GM21528 (cell line): Measurements from ENCODE around the gene APCDD1L.

ENCODE experiments used
- ATAC-seq: cut with Tn5 transposase; IDR thresholded peaks from one replicate; pipeline ENCODE4 v1.9.1; 2021; ENCODE audit warnings: mild to moderate bottlenecking, moderate library complexity; ENCODE audit not compliant: unreplicated experiment, low FRiP score

APCDD1L gene

GRCh38 chr20:58469616-58470015 is 45.6 kb downstream of the APCDD1L start:
- no peak for ATAC-seq

DNA sequence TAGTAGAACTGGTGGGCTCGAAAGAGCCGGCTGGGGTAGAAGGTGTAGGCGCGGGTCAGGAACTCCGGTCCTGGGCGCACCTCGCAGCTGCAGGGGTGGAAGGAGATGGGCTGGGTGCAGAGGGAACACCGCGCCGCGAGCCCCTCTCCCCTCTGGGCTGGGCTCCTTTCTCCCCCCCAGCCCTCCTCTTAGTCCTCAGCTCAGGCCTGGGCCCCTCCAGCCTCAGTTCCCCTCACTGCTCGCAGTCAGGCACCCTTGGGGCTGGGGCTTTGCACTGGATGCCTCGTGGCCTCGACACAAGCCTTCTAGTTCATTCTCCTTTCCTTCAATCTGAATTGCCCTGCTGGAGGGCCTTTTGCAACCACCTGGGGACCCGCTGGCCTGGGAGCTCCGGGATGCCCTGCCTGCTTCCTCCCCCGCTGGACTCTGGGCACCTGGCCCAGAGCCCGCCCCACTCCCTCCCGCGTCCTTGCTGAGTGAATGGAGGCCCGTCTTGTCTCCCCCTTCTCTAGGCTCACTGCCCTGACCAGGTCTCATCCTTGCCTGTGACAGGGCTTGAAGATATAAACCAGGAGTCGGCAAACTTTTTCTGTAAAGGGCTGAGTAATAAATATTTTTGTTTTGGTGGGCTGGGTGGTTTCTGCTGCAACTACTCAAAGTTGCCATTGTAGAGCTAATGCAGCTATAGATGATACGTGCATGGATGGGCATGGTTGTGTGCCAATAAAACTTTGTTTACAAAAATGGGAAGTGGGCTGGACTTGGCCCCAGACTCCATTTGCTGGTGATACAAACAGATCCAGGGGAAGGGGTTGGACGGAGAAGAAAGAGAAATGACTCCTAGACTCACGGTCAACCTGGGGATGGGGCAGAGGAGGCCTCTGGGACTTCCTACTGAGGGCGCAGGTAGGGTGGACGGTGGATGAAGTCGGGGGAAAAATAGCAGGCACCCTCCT is 47.3 kb downstream of the APCDD1L start:
- no peak for ATAC-seq

GRCh38 chr20:58466729-58467571 is 48.2 kb downstream of the APCDD1L start:
- no peak for ATAC-seq

DNA sequence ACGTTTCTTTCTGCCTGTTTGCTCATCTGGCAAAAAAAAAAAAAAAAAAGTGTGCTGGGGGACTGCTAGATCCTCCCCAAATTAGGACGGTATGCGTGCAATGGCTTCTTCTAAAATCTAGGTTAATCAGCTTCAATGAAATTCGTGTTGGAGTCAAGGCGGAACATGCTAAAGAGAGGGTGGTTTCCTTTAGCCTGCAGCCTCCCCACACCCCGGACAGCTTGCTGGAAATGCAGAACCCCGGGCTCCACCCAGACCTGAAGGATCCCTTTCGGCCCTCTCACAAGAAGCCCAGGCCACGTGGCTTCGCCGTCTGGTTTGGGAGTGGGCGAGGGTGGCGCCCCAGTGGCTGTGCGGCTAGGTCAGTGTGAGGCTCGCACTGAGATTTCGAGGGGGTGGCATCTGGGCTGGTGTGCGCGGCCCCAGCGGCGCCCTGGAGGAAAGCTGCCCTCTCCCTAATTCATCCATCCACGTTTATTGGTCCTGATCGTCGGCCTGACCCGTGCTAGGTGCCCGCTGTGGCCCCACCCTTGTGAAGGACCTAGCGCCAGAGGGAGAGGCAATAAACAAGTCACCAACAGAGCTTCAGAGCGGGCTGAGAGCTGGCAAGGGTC is 49.0 kb downstream of the APCDD1L start:
- ATAC-seq, result no peak

GRCh38 chr20:58464838-58465237 is 50.4 kb downstream of the APCDD1L start:
- no peak for ATAC-seq

DNA sequence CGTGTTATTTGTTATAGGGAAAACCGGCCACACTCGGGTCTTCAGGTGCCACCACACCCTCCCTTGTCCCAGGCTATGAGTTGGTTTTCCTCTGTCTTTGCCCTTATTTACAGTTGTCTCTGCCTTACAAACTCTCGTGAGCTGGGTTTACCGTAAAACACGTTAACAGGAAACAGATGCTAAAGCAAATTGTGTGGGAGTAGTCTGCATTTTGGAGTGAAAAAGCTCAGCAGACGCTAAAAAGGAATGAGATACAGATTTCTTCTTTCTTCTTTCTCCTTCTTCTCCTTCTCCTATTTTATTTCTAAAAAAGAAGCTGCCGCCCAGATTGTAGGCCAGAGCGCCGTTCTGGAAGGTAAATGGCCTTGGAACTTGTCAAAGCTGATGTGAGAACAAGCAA is 51.9 kb downstream of the APCDD1L start:
- no peak for ATAC-seq

DNA sequence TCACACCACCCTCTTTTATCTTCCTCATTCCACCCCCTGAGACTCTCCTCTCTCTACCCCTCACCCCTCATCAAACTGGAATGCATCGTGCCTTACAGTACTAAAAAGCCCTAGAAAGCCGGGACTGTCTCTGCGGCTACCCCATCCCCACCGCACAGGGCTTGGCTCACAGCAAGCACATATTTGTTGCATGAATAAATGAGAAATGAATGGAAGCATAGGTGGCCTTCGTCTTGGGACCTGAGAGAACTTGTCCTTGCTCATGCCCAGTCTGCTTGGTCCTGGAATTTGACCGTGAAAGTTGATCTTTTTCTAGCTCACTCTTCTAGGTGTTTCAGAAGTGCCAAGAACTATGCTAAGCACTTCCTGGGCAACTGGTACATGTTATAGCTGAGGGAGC is 53.3 kb downstream of the APCDD1L start:
- no peak for ATAC-seq

DNA sequence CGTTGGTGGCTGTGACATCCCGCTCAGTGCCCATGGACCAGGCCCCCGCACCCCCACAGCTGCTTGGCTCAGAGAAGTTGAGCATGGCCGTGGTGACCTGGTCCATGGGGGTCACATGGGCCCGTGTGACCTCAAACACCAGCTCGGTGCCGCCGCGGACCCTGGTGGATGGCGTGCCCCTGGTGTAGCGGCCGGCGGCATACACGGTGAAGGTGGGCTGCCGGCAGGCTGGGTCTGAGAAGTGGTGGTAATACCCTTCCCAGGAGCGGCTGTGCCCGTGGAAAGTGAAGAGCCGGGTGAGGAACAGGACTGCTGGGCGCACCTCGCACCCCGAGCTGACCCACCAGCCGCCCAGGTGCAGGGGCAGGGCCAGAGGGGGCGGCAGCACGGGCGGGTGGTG is 54.1 kb downstream of the APCDD1L start:
- ATAC-seq, result no peak

DNA sequence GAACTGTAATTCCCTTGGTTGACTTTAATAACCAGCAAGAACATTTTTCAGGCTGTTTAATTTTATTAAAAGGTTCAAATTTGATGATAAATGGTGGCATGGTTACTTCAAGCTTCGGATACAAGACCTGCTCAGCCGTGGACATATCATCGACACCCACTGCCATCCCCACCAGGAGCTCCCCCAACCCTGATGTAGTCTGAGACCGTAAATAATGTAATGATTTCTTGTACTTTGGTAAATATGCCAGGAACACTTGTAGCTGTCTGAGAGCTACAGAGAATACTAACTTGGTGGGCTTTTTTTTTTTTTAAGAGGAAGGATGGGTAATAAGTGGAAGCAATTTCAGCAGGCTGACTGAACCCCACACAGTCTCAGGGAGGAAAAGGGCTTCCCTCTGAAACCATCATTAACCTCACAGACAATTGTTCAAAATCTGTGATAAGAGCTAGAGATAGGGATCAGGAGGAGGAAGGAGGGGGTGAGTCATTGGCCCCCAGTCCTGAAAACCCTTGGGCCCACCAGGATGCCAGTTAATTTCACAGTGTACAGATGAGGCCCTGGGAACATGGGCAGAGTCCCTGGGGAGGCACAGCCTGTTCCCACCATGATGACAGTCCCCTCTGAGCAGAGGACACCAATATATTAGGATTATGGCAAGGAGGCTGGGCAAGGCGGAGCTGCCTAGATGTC is 56.0 kb downstream of the APCDD1L start:
- ATAC-seq, result peak; percentile 25

DNA sequence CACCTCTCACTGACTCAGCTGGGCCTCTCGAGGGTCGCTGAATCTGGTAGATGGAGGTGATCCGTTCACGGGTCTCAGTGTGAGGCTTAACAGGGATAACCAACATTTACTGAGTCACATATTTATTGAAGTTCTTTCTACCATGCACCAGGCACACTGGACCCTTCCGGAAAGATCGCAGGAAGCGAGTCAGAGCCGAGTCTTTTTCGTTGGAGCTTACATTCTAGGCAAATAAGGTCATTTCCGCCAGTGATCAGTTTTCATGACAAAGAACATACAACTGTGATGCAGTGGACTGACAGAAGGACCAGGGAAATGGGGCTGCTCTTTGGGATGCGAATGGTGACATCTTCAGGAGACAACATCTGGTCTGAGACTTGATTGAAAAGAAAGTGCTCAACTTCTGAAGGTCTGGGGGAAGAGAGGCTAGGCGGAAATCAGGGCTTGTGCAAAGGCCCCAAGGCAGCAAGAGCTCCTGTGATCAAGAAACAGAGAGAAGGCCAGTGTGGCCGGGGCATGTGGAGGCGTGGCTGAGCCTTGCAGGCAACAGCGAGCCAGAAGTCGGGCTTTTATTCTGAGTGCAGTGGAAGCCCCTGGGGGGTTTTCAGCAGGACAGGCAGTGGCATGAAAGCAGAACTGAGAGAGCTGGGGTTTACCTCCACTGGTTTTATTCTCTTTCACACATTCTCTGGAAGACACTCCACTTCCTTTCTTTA is 56.7 kb downstream of the APCDD1L start:
- ATAC-seq, result peak; percentile 97

- ATAC-seq, result no peak
Observed at GRCh38 chr20:58457083-58457695, 58.0 kb downstream of the APCDD1L start.

DNA sequence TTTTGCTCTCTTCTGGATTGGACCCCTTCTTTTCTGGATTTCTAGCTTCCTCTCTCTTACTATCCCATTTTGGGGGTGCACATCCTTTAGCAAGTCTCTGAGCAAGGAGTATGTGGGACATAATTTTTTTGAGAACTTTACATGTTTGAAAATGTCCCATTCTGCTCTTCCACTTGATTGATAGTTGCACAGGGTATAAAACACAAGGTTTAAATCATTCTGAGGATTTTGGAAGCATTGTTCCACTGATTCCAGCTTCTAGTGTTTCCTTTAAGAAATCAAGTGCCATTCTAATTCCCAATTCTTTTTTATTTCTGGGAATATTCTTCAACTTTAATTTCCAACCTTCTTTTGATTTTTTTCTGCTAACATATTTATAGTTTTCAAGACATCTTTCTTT is 60.7 kb downstream of the APCDD1L start:
- no peak for ATAC-seq

- no peak for ATAC-seq
Observed at GRCh38 chr20:58453391-58453790, 61.8 kb downstream of the APCDD1L start.

GRCh38 chr20:58452667-58453255 is 62.4 kb downstream of the APCDD1L start:
- no peak for ATAC-seq

DNA sequence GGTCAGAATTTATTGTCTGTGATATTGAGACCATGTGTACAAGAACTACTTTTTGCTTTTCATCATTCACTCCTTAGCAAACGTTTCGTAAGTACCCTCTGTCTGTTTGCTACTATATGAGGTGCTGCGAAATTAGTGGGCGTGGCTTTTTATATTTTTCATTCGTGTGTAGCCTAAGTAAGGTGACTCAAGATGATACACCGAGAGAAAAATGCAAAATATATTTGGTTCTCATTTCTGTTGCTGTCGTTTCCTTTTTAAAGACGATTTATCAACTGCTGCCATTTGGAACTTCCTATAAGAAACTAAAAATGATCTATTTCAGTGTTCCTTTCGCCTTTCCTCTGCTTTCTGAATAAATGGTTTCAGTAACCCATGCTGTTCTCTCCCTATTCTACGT is 64.9 kb downstream of the APCDD1L start:
- ATAC-seq, result no peak

GRCh38 chr20:58449681-58450221 is 65.4 kb downstream of the APCDD1L start:
- no peak for ATAC-seq

DNA sequence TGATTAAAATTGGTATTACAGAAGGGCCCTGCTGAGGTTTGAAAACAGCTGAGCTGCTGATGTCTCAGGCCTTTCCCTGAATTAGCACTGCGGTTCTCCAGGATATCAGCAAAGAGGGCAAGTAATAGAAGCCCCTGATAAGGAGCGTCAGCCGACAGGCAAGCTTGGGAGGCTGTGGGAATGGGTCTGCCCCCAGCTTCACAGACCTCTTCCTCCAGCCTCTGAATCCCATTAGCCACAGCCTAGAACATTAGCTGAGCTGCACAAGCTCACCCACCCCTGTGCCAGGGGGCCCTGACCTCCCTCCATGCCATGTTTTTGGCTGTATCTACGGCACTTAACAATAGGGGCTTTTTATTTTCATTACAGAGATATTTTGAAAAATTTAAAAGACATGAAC is 66.2 kb downstream of the APCDD1L start:
- no peak for ATAC-seq

GRCh38 chr20:58447511-58448391 is 67.4 kb downstream of the APCDD1L start:
- no peak for ATAC-seq
